HG03135 (cell line): ENCODE results near the gene PPBP.
"Not testable (repeated sequence)": the region's sequence is repeated elsewhere in the genome, so short reads cannot be mapped to it uniquely, and the experiment has no call there.

Source experiments
- ATAC-seq: cut with Tn5 transposase; IDR thresholded peaks from one replicate; pipeline ENCODE4 v1.9.1; 2021; ENCODE audit warnings: mild to moderate bottlenecking, moderate library complexity; ENCODE audit not compliant: unreplicated experiment

Gene PPBP

GRCh38 chr4:73950376-73950920 is 37.5 kb downstream of the PPBP start:
- not testable (repeated sequence) for ATAC-seq

- no peak for ATAC-seq
Observed at GRCh38 chr4:73948990-73949706, 38.8 kb downstream of the PPBP start.

GRCh38 chr4:73948291-73948690 is 39.7 kb downstream of the PPBP start:
- ATAC-seq, result no peak

GRCh38 chr4:73947239-73947985 is 40.6 kb downstream of the PPBP start:
- no peak for ATAC-seq

GRCh38 chr4:73945674-73946449 is 42.1 kb downstream of the PPBP start:
- ATAC-seq, result no peak

- ATAC-seq, result no peak
Observed at GRCh38 chr4:73945140-73945539, 42.9 kb downstream of the PPBP start.

- no peak for ATAC-seq
Observed at GRCh38 chr4:73944061-73944875, 43.7 kb downstream of the PPBP start.

GRCh38 chr4:73943555-73943954 is 44.4 kb downstream of the PPBP start:
- no peak for ATAC-seq

- ATAC-seq, result no peak
Observed at GRCh38 chr4:73936969-73937368, 51.0 kb downstream of the PPBP start.
